Cardiac septum (tissue), 1 donor: ENCODE data around the gene FCN2. TPM values are rescaled to one million over a fixed set of nuclear protein-coding genes. Genes with fewer than 3 reads are reported as not detected.

Experiments used
- microRNA-seq: library from miRNA; unstranded; fragments of <30 nt; microRNA quantifications from one replicate; pipeline ENCODE4 v1.2.0, GENCODE V29; 2020
- total RNA-seq: library from RNA; stranded (reverse); fragmentation: NEBNext Ultra II Directional; extraction: Animal tissue kit (Norgen Biotek cat#: 25700); gene quantifications from one replicate; pipeline ENCODE4 v1.2.1, GENCODE V29; 2021
- donor health status: DM: no; HTN: no; CAD: no.

Gene FCN2
- total RNA-seq, 1 donor from 2014 or later: not detected

Small RNAs within 50 kb of the gene (microRNA-seq; reads per million reads assigned to microRNA genes)
- not detected for gene MIR3689A
- not detected for gene MIR3689B
- not detected for gene MIR3689C
- not detected for gene MIR3689D1
- gene MIR3689D2: not detected
- not detected for gene MIR3689E
- not detected for gene MIR3689F

Other genes with a start within 250 kb of the FCN2 start
- gene COL5A1, start 239.0 kb upstream of the FCN2 start, total RNA-seq: 21.6 TPM
- gene FCN1, start 37.1 kb downstream of the FCN2 start, total RNA-seq: 5.3 TPM
- gene OLFM1, start 206.9 kb downstream of the FCN2 start, total RNA-seq: 8.6 TPM